ENCODE data around the gene AKNA. TPM values are rescaled to one million over a fixed set of nuclear protein-coding genes. Genes with fewer than 3 reads are reported as not detected.

The AKNA gene
- total RNA-seq, 1 experiment from 2014 or later, result 36.2 TPM

DNA sequence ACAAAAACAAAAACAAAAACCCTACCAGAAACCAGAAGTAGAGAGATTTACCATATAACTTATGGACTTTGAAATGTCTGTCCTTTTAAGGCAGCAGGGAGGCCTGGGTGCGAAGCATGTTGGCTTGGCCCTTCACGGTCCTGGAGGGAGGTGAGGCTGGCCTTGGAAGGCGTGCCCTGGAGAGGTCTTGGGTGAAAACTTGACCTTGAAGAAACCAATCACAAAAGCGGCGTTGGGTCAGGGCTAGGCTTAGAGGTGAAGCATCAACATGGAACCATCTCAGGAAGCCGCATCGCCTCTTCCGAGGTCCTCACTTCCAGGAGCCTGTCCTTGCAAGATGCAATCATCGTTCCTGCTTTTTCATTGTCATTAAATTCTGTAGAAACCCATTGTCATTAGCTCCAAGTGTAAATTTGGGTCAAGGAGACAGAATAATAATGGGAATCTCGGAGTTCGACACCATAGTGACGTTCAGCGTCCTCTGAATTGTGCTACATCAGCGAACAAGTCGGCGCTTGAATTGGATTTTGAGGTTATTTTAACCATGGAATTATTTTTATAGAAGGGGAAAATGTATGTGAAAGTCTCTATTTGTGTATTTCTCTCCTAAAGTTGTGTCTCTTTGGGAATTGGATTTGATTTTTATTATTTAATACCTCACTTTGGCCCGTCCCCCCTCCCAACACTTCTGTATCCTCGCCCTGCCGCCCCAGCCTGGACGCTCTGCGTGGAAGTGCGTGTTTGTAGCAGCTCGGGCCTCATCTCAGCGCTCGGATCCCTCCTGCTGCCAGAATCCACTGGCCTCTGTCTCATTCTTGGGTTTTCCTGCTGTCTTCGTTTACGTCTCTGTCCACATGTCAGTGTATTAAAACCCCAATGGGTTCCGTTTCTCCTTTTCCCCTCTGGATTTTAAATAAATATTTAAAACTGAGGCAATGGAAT, 75.9 kb downstream of the AKNA start:
- no peak for DNase-seq (ENCODE audit: extremely low read depth, low read depth)

DNA sequence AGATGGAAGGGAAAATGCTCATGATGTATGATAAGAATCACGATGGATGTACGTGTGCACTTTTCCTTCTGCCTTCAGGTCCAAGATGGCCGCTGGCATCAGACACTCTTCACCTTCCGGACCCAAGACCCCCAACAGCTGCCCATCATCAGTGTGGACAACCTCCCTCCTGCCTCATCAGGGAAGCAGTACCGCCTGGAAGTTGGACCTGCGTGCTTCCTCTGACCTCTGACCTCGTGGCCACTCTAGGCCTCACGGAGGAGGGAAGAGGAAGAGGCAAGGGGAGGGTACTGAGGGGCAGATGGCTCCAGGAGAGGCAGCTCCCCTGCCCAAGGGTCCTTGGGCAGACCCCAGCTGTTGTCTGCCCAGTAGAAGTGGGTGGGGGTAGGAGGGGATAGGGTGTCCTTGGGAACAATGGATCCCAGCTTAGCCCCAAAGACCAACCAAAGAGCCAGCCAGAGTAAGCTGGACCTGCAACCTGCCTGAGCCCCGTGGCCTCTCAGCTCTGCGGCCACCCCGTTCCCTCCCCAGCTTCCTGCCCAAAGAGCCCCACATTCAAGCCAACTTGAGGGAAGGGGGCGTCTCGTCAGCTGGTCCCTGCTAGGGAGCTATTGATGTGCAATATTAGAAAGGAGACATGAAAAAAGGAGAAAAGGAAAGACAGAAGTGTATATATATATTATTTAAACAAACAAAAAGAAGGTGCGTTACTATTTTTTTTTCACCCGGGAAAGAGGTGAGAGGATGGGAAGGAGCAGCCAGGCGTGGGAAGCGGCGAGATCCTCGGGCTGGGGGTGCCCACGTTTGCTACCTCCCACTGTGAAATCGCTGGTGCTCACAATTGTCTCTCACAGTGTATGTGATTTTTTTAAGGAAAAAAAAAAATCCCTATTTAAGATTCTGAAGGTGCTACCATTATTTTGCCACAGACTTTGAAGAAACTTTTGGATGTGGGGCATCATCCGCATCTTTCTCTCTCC, 77.0 kb downstream of the AKNA start:
- DNase-seq (ENCODE audit: extremely low read depth, low read depth), result no peak

DNA sequence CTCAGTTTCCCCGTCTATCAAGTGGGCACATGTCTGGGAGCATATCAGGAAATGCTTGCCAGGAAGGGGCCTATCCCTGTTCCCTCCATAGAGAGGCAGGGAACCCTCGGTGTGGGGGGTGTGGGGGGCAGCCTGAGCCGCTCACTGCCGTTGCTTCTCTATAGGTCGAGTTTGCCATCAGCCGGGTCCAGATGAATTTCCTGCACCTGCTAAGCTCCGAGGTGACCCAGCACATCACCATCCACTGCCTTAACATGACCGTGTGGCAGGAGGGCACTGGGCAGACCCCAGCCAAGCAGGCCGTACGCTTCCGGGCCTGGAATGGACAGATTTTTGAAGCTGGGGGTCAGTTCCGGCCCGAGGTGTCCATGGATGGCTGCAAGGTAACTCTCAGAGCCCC, 78.7 kb downstream of the AKNA start:
- no peak for DNase-seq (ENCODE audit: extremely low read depth, low read depth)

DNA sequence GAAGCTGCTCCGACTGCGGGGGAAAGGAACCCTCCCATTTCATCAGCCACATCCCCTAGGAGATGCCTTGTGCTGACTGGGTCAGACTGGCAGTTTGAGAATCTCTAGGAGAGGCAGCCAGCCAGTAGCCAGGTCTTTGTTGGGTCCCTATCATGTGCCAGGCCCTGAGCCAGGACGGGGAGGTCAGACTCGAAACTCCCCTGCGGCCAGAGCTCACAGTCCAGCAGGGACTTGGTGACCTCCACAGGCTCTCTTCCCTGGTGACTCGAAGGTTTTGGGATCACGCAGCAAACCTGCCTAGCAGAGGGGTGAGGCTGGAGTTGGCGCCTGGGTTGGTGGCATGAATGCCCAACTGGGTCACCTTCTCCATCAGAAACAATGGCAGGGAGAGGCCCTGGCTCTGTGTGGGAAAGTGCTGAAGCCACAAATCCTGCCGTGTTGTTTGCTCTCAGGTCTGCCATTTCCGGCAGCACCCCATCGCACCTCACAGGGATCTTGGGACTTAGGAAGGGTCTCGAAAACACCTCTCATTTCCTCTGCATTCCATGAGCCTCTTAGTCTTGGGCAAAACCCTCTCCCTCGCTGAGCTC, 79.3 kb downstream of the AKNA start:
- DNase-seq (ENCODE audit: extremely low read depth, low read depth), result no peak

DNA sequence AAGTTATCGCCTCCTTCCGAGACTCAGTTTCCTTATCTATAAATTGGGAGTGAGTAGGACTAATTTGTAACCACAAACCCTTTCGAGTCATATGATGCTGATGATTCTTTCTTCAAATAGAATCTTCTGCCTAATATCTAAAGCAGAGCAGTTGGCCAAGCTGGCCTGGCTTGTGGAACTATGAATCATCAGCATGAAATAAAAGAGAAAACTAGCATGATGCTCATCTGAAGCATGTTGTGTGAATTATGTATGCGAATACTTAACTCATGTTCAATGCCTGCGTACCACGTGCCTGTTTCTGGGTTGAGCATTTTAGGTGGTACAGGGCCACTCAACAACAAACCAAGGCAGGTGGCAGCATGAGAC, 79.9 kb downstream of the AKNA start:
- no peak for DNase-seq (ENCODE audit: extremely low read depth, low read depth)

DNA sequence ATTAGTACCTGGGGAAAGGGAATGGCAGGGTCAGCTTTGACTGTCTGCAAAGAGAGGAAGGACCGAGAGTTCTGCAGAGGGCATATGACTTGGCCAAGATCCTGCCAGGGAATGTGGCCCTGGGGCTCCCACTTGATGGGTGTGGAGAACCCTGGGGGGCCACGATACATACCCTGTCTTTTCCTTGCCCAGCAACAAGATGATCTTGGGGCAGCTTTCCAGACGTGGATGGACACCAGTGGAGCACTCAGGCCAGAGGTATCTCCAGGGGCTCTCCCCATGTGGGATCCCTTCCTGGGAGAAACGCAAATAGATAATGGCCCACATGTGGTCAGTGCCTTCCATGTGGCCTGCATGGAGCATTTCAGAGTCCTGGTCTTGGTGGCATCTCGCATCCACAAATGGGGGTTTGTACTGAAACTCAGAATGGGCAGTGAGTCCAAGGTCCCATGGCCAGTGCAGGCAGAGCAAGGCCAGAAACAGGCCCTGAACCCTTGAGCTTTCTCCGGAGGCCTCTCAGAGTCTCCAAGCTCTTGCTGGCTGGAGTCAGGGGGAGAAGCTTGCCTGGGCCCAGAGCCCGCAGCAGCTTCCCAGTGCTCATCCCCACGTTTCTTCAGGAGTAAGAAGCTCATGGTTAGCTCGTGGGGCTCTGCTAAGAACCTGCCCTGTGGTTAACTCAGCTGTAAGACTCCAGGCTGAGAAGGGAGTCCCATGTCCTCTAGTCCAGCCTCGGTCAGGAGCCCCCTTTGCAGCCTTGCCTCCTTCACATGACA, 83.2 kb downstream of the AKNA start:
- DNase-seq (ENCODE audit: extremely low read depth, low read depth), result no peak

DNA sequence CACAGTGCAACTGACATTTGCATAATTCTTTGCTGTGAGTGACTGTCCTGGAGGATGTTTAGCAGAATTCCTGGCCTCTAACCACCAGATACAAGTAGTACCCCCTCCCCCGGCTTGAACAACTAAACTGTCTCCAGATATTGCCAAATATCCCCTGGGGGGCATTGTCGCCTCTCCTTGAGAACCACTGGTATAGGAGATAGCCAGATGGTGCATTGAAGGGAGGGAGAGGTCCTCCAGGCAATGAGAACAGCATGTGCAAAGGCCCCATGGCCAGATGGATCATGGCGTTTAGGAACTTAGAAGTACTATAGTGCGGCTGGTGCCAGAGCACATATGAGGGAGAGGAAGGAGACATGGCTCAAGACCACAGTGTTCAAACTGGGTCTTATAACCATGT, 83.8 kb downstream of the AKNA start:
- DNase-seq (ENCODE audit: extremely low read depth, low read depth), result no peak

DNA sequence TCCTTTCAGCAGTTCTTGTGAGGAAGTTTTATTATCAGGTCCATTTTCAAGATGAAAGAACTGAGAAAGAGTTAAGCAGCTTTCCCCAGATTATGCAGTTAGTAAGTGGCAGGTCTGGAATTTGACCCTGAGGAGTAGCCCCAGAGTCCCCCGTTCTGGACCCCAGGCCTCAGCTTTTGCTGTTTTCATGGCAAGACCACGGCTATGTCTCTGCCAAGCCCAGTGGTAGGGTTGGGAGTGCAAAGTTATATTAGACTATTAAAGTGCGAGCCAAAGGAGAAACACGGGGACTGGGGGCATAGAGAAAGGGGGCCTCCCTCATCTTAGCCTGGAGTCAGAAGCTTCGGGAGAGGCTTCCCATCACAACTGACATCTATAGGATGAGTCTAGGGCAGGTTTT, 84.2 kb downstream of the AKNA start:
- no peak for DNase-seq (ENCODE audit: extremely low read depth, low read depth)

DNA sequence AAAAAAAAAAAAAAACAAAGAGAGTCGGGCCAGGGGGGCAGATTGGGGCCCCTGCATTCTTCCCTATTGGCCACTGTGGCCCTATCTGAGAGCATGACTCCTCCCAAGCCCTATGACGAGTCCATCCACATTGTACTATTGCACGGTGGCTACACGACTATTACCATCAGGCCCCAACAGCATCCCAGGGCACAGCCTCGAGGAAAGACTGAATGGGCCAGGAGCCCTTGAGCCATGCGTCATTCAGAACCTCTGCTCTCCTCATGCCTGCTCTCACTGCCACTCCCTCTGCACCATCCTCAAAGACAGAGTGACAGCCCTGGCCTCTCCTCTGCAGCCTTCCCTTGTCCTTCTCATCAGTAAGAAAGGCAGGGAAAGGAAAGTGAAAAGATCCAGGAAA, 85.1 kb downstream of the AKNA start:
- DNase-seq (ENCODE audit: extremely low read depth, low read depth), result no peak

DNA sequence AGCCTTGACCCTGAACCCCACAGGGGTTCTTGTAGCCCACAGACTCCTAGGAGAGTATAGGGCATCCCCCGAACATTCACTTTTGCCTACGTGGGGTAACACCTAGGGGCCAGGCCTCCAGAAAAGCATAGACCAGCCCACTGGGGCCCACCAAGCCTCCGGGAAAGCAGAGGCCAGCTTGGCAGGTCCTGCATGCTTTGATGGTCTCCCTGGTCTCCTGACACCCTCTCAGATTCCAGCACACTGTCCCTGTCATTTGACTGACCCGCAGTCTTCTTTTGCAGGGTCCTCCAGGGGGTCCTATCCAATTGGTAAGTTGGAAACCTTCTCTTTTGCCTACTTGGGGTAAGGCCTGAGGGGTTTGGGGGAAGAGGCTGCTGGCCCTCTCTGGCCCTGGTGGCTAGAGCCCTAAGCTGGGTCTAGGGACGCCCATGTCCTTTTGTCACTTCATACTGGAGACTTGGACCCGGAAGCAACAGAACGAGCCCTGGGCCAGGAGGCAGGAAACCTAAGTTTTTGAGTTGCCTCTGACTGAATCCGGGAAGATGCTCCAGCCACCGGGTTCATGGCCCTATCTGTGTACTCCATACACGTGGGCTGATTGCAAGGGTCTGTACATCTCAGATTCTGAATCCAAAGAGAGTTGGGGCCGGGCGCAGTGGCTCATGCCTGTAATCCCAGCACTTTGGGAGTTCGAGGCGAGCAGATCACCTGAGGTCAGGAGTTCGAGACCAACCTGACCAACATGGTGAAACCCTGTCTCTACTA, 85.8 kb downstream of the AKNA start:
- no peak for DNase-seq (ENCODE audit: extremely low read depth, low read depth)

DNA sequence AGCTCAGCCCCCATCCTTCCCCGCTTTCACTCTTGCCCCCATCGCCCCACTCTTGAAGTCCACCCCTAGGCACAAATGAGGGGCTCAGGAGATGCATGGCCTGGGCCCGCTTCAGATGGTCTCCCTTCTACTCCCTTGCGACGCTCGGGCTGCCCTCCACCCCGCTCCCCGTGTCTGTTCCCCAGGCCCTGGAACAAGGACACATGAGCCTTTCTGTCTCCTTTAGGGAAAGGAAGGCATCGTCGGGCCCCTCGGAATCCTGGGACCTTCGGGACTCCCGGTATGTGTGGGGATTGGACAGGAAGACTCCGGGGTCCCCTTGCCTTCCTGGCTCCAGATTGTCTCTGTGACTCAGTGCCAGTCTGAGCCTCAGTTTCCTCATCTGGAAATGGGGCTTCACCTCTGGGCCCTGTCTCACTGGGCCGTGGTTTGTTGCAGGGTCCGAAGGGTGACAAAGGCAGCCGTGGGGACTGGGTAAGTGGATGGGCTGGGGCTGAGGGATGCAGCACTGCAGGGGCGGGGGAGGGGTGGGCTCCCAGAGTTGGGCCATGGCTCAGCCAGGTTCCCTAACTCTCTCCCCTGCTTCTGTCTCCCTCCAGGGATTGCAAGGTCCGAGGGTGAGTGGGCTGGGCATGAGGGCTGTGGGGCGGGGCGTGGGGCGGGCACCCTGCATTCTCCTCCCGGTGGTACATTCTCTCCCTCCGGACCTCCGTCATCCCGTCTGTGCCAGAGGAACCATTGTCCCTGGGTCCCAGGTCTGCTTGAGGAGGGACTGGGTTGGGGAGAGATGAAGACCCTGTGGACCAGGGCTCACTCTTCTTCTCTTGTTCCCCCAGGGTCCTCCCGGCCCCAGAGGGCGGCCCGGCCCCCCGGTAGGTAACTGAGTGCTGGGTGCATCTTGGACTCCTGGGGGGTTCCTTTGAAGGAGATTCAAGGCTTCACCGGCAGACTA, 86.7 kb downstream of the AKNA start:
- DNase-seq (ENCODE audit: extremely low read depth, low read depth), result no peak

DNA sequence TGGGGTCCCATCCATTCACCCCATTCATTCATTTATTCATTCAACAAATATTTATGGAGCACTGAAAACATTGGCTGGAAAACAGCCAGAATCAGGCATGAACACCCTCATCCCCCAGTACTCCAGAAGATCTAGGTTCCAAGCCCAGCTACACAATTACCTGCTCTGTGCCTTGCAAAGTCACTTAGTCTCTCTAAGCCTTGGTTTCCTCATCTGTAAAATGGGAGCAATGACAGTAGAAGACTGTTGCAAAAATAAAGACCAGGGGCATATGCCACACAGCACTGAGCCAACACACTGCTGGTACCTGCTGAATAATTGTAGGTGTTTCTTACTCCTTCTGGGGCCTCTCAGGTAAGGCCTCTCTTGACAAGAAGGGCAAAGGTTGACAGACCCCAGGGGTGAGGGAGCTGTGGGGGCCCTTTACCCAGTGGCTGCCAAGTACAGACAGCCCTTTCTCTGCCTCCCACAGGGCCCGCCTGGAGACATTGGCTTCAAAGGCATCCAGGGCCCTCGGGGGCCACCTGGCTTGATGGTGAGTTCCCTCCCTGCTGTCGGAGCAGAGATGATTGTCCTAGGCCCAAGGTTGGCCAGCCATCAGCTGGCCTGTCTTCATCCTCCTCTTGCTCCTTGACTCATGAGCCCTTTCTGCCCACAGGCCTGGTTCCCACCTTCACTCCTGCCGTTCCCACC, 87.5 kb downstream of the AKNA start:
- no peak for DNase-seq (ENCODE audit: extremely low read depth, low read depth)

DNA sequence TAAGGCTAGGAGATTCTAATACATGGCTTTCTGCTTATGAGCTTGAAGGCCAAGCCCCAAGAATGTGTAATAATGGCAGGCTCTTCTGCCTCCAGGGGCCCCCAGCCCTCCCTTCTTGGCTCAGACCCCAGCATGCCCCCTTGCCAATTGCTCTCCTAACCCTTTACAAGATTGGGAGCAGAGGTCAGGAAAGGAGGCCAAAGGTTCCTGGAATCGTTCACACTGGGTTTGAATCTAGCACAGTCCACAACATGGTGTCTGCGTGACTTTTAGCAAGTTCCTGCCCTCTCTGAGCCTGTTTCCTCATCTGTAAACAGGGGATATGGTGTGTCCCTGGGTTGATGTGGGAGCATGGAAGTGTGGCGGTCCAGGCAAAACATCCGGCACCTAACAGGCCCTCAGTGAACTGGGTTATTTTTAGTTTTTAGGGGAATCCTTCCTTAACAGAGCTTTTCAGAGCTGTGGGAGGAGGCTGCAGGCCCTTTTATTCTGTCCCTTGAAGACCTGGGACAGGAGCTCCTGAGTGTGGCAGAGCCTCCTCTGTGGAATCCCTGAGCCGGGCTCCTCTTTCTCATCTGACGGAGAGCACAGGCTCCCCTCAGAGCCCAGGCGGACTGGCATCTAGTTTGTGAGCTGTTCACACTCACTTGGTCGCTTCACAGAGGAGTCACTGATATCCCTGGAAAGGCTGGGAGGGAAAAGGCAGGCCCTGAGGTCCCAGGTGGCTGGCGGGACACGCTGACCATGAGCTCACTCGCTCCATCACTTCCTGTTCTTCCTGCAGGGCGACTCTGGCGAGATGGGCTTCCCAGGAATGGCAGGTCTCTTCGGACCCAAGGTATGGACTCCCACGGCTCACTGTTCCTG, 88.3 kb downstream of the AKNA start:
- DNase-seq (ENCODE audit: extremely low read depth, low read depth), result no peak

DNA sequence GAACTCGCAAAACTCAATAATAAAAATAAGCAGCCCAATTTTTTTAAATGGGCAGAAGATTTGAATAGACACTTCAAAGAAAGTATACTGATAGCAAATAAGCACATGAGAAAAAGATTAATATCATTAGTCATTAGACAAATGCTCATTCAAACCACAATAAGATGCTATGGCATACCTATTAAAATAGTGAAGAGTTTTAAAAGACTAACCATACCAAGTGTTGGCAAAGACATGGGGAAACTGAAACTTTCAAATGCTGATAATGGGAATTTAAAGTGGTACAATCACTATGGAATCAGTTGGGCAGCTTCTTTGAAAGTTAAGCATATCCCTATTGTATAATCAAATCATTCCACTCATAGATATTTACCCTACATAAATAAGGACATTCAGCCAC, 91.4 kb downstream of the AKNA start:
- no peak for DNase-seq (ENCODE audit: extremely low read depth, low read depth)

DNA sequence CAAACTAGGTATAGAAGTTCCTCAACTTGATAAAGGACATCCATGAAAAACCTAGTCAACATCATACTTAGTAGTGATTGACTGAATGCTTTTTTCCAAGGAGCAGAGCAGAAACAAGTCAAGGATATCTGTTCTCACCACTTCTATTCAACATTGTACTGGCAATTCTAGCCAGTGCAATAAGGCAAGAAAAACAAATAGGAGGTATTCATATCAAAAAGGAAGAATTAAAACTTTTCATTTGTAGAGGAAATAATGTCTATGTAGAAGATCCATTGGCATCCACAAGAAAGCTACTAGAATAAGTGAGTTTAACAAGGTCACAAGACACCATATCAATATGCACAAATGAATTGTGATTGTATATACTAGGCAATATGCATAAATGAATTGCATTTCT, 93.1 kb downstream of the AKNA start:
- no peak for DNase-seq (ENCODE audit: extremely low read depth, low read depth)

DNA sequence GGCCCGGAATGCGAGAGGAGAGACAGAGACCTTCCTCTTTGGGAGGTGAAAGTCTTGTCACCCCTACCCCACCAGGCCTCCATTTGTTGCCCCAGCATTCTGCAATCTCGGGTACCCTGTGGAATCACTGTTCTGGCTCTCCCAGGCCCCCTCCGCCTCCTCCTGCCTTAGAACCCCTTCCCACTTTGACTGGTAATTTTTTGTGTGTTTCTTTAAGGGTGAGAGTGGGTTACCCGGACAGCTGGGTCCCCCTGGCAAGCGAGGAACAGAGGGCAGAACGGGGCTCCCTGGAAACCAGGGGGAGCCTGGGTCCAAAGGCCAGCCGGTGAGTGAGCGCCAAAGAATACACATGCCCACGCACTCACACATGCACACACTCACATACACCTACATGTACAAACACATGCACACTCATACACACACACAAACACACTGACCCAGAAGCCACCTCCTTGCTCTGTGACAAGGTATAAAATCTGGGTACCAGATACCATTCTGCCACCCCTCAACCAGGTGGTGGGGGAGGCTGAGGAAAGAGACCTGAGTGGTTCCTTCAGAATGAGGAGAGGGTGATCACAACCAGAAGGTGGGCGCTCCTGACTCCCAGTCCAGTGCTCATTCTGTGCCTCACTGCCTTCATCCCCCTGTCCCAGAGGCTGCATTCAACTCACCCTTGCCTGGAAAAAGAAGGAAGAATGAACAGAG, 95.7 kb downstream of the AKNA start:
- no peak for DNase-seq (ENCODE audit: extremely low read depth, low read depth)
